Tibial nerve (tissue), 4 donors: ENCODE measurements around the gene TSFM.

Experiments
- CTCF ChIP-seq, 5 experiments: fragments of 200-600 bp in 3 of 5; fragments of 450-650 bp in 2 of 5; sonication (generic) in 3 of 5; IDR thresholded peaks; one replicate each; pipeline ENCODE4 v1.5.1; 2016 to 2019; ENCODE audit warnings: antibody characterized with exemption in 5 of 5, mild to moderate bottlenecking in 3 of 5, moderate library complexity in 2 of 5
- EP300 ChIP-seq, 2 donors: sonication (generic); formaldehyde crosslinking; IDR thresholded peaks; one replicate each; pipeline ENCODE4 v1.6.1; 2017; ENCODE audit warnings: antibody characterized with exemption in 2 of 2, mild to moderate bottlenecking in 1 of 2
- POLR2A ChIP-seq, 2 donors: fragments of 450-650 bp; IDR thresholded peaks; one replicate each; pipeline ENCODE4 v1.6.1; 2017; ENCODE audit warnings: antibody characterized with exemption in 2 of 2, mild to moderate bottlenecking in 2 of 2, moderate library complexity in 2 of 2

DNA sequence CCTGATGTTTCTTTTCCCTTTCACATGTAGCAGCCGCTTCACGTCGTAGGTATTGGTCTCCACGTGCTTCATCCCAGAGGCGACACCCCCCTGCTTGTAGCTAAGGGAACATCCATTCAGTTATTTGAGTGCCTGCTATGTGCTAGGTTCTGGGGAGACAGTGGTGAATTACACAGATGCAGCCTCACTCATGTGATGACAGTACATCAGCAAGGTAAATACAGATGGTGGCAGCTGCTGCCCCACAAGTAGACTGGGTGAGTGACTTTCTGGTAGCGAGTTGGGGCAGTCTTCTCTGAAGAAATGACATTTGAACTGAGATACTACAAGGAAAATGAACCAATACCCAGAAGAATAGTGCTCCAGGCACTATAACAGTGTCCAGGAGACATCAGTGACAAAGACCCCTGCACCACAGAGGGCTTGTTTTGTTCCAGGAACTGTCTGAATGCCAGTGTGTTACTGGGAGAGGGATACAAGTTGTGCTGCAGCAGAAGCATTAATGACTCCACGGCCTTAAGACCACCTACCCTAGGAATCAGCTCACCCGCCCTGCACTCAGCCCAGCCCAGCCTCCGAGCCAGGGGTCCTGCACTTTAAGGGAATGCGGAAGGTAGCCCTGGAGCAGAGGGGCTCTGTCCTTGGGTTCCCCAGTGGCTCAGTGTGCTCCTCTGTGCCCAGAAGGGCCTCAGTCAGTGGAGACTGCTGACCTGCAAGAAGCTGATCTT is 28.6 kb downstream of the TSFM start:
- TF ChIP-seq CTCF (IDR thresholded peaks at IDR 0.05) = no peak
- TF ChIP-seq POLR2A (IDR thresholded peaks at IDR 0.05) = no peak
- no peak for TF ChIP-seq EP300 (IDR thresholded peaks at IDR 0.05)
